Liver (tissue), 3 donors: ENCODE data around the gene ZMAT2.

Experiments used
- CTCF ChIP-seq: fragments of 150-350 bp; IDR thresholded peaks from 2 replicates; pipeline ENCODE4 v1.5.1; 2017; ENCODE audit warnings: improper control_type of control experiment, low read depth, low read length; ENCODE audit not compliant: missing input control
- RAD21 ChIP-seq, 2 donors: IDR thresholded peaks; 2 replicates each; pipeline ENCODE4 v1.6.1; 2016; ENCODE audit warnings: antibody characterized with exemption in 2 of 2, mild to moderate bottlenecking in 2 of 2
- REST ChIP-seq: IDR thresholded peaks from 2 replicates; pipeline ENCODE4 v1.6.1; 2016; ENCODE audit warnings: antibody characterized with exemption, mild to moderate bottlenecking
- SP1 ChIP-seq: IDR thresholded peaks from 2 replicates; pipeline ENCODE4 v1.6.1; 2018; ENCODE audit warnings: antibody characterized with exemption, mild to moderate bottlenecking
- donor health status: healthy.
- donor health status: healthy.

GRCh38 chr5:140690376-140690932 is 9.8 kb upstream of the ZMAT2 start:
- no peak for TF ChIP-seq REST
- no peak for TF ChIP-seq CTCF
- no peak for TF ChIP-seq RAD21 (IDR thresholded peaks at IDR 0.05)
- TF ChIP-seq SP1, result no peak
